Epithelial cell of proximal tubule (primary cell): ENCODE data around the gene KCNJ6. TPM values are rescaled to one million over a fixed set of nuclear protein-coding genes. Genes with fewer than 3 reads are reported as not detected.

Source experiments
- DNase-seq: peaks from one replicate; pipeline ENCODE4 v3.0.0-alpha.2; 2011; ENCODE audit warnings: low read depth
- H3K4me3 ChIP-seq: 2 replicates; pipeline ENCODE4 v1.5.1; 2011; ENCODE audit warnings: low read depth, mild to moderate bottlenecking, low read length
- CTCF ChIP-seq: conservative IDR thresholded peaks from 2 replicates; pipeline ENCODE4 v1.5.1; 2012; ENCODE audit warnings: low read depth, mild to moderate bottlenecking, low read length
- total RNA-seq: library from RNA; depleted of rRNA; stranded (reverse); fragments of >200 nt; gene quantifications from 2 replicates; pipeline ENCODE4 v1.2.3, GENCODE V29; 2015

KCNJ6 gene
- total RNA-seq, 1 donor from 2014 or later, result under 0.01 TPM

- no peak for TF ChIP-seq CTCF
- no peak overlapping the region for H3K4me3 ChIP-seq
- DNase-seq, result no peak
Observed at GRCh38 chr21:37843191-37843590, 73.1 kb downstream of the KCNJ6 start.

- TF ChIP-seq CTCF, result no peak
- DNase-seq, result no peak
- H3K4me3 ChIP-seq, result no peak overlapping the region
Observed at GRCh38 chr21:37842163-37842919, 73.9 kb downstream of the KCNJ6 start.

- TF ChIP-seq CTCF, result no peak
- no peak for DNase-seq
- no peak overlapping the region for H3K4me3 ChIP-seq
Observed at GRCh38 chr21:37837381-37837780, 78.9 kb downstream of the KCNJ6 start.

GRCh38 chr21:37835481-37835880 is 80.8 kb downstream of the KCNJ6 start:
- no peak for DNase-seq
- H3K4me3 ChIP-seq, result no peak overlapping the region
- TF ChIP-seq CTCF, result no peak

- TF ChIP-seq CTCF, result no peak
- no peak overlapping the region for H3K4me3 ChIP-seq
- no peak for DNase-seq
Observed at GRCh38 chr21:37833301-37833700, 83.0 kb downstream of the KCNJ6 start.

- TF ChIP-seq CTCF, result no peak
- H3K4me3 ChIP-seq, result no peak overlapping the region
- DNase-seq, result peak; percentile 54
Observed at GRCh38 chr21:37829447-37829846, 86.8 kb downstream of the KCNJ6 start.

GRCh38 chr21:37828991-37829390 is 87.3 kb downstream of the KCNJ6 start:
- TF ChIP-seq CTCF, result no peak
- no peak overlapping the region for H3K4me3 ChIP-seq
- no peak for DNase-seq
